GM04504 (cell line): ENCODE data around the gene LILRB2.
"Not testable (repeated sequence)": the region's sequence is repeated elsewhere in the genome, so short reads cannot be mapped to it uniquely, and the experiment has no call there.

Source experiments
- DNase-seq: peaks from one replicate; pipeline ENCODE4 v3.0.0-alpha.2; 2012; ENCODE audit warnings: low read depth

LILRB2 gene

GRCh38 chr19:54302257-54302656, 21.3 kb upstream of the LILRB2 start:
- no peak for DNase-seq

GRCh38 chr19:54299515-54299914, 18.6 kb upstream of the LILRB2 start:
- DNase-seq, result no peak

GRCh38 chr19:54299126-54299498, 18.2 kb upstream of the LILRB2 start:
- no peak for DNase-seq

- no peak for DNase-seq
These were observed 17.6 kb upstream of the LILRB2 start for GRCh38 chr19:54298357-54299125.

- no peak for DNase-seq
These were observed 16.9 kb upstream of the LILRB2 start for GRCh38 chr19:54297759-54298305.

- DNase-seq, result no peak
These were observed 13.6 kb upstream of the LILRB2 start for GRCh38 chr19:54294539-54294938.

- not testable (repeated sequence) for DNase-seq
These were observed 8.2 kb upstream of the LILRB2 start for GRCh38 chr19:54289160-54289559.

- DNase-seq, result peak; percentile 3
These were observed 6.5 kb upstream of the LILRB2 start for GRCh38 chr19:54287456-54287855.

GRCh38 chr19:54286283-54286682, 5.4 kb upstream of the LILRB2 start:
- DNase-seq, result not testable (repeated sequence)

- not testable (repeated sequence) for DNase-seq
These were observed 4.6 kb upstream of the LILRB2 start for GRCh38 chr19:54285427-54286056.

GRCh38 chr19:54282686-54283470, 2.0 kb upstream of the LILRB2 start:
- DNase-seq, result no peak

- DNase-seq, result not testable (repeated sequence)
These were observed 792 bp upstream of the LILRB2 start for GRCh38 chr19:54281729-54282075.

- not testable (repeated sequence) for DNase-seq
These were observed 469 bp downstream of the LILRB2 start for GRCh38 chr19:54280441-54280840.

- not testable (repeated sequence) for DNase-seq
These were observed 885 bp downstream of the LILRB2 start for GRCh38 chr19:54280025-54280424.

GRCh38 chr19:54279406-54279962, 1.4 kb downstream of the LILRB2 start:
- DNase-seq, result no peak

- DNase-seq, result not testable (repeated sequence)
These were observed 2.2 kb downstream of the LILRB2 start for GRCh38 chr19:54278571-54279195.

GRCh38 chr19:54278056-54278455, 2.9 kb downstream of the LILRB2 start:
- DNase-seq, result not testable (repeated sequence)

GRCh38 chr19:54277111-54277615, 3.7 kb downstream of the LILRB2 start:
- DNase-seq, result not testable (repeated sequence)

- DNase-seq, result no peak
These were observed 5.0 kb downstream of the LILRB2 start for GRCh38 chr19:54275951-54276350.

- not testable (repeated sequence) for DNase-seq
These were observed 6.4 kb downstream of the LILRB2 start for GRCh38 chr19:54274516-54274915.

- no peak for DNase-seq
These were observed 7.1 kb downstream of the LILRB2 start for GRCh38 chr19:54273821-54274220.

GRCh38 chr19:54272181-54272580, 8.7 kb downstream of the LILRB2 start:
- DNase-seq, result not testable (repeated sequence)
